ENCODE results near the gene BAZ1B.
"Not testable (repeated sequence)": the region's sequence is repeated elsewhere in the genome, so short reads cannot be mapped to it uniquely, and the experiment has no call there.

Gene BAZ1B

DNA sequence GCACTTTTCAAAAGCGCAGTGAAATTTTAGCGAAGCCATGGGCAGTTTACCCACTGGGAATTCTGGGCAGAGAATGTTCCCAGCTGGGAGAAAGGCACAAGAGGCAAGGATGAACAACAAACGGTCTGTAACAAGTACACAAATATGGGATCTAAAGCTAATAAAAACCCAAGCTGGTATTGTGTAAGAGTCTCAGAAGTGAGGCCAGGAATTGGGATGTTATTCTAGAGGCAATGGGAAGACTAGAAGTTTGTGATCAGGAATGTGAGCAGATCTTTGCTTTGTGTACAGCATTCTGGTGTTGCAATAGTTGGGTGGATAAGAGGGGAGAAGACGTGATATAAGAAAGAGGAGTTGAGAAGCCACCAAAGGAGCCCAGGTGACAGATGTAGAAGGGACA, 73.5 kb downstream of the BAZ1B start:
- DNase-seq (ENCODE audit: insufficient read length, low spot score) (no peak), FAIRE-seq (no peak)

DNA sequence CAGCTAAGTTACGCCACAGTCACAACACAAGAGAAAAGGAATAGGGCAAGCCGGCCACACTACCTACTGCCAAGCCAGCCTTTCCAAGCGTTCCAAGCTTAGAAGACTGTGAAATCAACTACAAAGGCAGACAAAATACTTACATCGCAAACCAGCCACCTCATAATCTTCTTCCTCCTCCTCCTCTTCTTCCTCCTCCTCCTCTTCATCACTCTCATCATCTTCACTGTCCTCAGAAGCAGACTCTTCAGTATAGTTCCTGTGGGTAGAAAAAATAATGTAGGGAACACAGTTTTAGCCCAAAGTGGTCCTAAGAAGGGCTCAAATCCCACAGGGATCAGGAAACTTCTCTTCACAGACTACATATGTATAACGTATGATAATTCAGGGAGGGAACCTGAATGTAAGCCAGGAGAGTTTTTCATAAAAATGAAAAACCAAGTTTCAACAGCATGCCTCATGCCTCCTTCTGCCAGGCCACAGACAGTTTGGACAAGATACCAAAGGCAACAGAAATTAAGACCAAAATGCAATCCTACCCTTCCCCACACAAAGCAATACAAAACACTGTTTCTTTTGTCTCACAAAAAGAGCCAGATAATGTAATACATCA, 74.9 kb downstream of the BAZ1B start:
- DNase-seq (ENCODE audit: insufficient read length, low spot score) = no peak

DNA sequence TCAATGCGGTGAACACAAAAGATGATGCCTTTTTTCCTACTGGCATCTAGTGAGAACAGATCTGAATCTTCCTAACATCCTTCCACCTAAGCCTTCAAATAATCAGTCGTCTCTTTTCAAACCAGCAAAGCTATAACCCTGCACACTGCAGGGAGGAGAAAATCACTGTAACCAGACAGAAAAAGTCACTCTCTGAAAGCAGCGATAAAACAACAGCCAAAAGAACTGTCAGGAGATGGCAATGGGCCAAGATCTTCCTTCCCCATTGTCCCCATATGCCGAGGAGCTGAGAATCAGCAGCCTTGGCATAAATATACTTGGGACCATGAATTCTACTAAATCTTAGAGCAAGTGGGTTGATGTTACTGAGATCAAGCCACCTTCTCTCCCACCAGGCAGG, 75.4 kb downstream of the BAZ1B start:
- DNase-seq (ENCODE audit: insufficient read length, low spot score) = no peak

More for the DNA sequence above, 74.9 kb downstream of the BAZ1B start:
- FAIRE-seq = no peak

DNA sequence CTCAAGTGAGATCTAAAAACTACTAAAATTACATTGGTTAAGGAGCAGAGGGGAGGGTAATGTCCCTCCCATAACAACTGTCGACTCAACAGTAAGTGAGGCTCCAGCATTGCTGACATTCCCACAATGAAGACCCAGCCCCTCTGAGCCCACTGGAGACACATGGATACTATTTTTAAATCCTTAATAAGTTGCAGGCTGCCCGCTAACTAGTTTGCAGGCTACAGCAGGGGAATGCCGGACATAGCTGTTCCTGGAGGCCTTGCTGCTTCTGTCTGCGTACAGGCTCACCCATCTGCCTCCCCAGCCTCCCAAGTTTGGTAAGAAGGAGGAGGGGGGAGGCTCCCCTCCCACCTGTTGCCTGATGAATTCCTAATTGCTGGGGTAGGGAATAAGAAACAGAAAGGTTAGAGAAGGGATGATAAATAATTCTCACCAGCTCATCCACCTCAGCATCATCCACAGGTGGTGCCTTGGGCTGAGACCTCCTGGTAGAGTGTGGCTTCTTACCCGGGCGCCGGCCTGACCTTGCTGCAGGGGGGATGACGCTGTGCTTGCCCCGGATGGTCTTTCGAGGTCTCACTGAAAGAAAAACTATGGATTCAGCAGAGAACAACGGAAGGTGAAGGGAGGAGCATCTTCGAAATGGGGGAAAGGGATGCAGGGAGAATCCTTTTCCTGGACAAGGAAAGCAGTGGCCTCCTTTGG, 78.4 kb downstream of the BAZ1B start:
- DNase-seq (ENCODE audit: insufficient read length, low spot score) = no peak
- FAIRE-seq = no peak

More for the DNA sequence above, 75.4 kb downstream of the BAZ1B start:
- FAIRE-seq = no peak

DNA sequence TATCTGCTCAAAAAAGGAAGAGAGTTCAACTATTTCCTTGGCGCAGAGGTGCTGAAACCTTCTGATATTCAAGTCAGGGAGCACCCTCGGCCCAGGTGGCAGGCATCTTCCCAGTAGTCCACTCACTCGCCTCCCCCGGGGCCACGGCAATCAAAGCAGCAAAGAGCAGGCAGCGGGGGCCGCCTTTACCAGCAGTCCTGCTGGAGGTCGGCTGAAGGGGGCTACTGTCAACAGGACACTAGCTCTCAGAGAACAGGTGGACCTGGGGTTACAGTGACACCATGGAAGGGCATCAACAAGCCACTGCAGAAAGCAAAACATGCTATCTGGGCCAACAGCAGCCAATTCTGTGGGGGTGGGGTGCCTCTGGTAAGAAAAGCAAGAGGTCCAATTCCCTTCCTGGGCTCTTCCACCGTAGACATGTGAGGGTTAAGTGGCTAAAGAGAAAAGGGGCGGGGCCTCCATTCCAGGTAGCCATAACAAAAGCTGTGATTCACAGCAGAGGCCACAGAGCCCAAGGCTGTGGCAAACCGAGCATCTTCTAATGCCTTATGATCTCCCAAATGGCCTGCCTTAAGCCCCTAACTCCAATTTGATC, 79.1 kb downstream of the BAZ1B start:
- FAIRE-seq = no peak
- DNase-seq (ENCODE audit: insufficient read length, low spot score) = no peak

DNA sequence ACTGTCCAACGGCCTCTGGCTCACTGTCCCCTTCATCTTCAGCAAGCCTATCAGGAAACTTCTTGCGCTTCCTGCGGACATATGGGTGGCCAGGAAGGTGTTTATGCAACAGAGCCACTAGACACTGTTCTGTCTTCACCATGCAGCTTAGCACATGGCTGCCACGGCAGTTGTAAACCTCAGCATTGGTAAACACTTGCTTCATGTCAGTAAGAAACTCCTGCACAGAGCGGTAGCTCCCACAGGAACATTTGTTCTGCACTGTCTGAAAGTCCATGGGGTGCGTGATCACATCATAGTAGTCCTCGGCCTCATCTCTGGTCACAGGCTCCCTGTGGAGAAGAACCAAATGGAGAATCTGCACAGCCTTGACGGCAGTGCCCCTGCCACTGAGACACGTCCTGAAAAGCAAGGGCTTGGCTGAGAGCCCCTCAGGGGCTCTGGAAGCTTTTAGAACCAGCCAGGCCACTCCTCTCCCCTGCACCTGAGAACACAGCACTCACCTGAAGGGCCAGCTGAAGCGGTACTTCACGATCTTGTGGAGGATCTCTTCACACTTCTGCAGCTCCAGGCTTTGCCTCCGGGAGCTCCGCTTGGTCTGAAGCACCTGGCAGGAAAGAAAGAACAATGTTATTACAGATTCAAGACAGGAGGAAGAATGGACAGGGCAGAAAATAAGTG, 79.7 kb downstream of the BAZ1B start:
- DNase-seq (ENCODE audit: insufficient read length, low spot score) (no peak), FAIRE-seq (no peak)

DNA sequence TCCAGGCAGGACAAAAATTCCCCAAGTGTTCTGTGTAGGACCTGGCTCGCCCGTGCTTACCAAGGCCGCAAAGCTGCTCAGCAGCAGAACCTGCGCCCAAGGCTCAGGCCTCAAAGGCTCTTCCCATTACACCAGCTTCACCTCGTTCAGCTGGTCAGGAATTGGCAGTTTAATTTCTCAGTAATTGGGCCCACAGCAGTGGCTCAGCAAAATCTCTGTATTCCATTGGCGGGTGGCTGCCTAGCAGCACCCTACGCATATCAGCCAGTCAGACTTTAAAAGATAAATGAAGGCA, 82.7 kb downstream of the BAZ1B start:
- FAIRE-seq (no peak), DNase-seq (ENCODE audit: insufficient read length, low spot score) (no peak)

DNA sequence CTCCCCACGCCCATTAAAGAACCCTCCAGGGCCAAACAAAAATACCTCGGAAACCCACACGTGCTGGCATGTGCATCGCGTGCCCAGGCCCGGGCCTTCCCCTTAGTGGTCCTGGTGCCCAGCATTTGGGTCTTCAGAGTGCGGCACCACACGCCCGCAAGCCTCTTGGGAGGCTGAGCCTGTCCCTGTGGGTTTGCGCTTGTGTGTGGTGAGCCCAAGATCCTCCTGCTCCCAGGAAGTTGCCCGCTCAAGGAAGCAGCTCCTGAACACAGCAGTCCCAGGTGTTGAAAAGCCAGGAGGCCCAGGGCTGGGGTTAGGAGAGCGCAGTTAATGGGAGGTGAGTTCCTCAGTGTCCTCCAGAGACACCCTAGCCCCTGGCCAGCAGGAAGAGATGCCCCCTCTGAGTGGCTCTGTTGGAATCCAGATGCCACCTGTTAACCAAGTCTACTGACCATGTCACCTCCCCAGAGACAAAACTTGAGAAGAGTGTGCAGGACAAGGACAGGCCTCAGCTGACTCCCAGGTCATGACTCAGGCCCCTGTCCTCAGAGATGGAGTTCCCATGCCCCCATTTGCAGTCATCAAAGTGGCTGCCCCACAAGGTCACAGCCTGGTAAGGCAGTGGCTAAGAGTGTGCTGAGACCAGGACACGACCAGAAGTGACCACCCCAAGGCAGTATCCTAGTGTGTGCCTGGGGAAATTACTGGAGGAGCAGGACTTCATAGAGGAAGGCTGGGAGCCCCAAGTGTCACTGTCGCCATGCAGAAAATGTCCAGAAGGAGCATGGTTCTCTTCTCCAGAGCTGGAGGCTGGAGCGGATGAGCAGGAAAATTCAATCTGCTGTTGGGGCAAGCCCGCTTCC, 83.3 kb downstream of the BAZ1B start:
- no peak for DNase-seq (ENCODE audit: insufficient read length, low spot score)

DNA sequence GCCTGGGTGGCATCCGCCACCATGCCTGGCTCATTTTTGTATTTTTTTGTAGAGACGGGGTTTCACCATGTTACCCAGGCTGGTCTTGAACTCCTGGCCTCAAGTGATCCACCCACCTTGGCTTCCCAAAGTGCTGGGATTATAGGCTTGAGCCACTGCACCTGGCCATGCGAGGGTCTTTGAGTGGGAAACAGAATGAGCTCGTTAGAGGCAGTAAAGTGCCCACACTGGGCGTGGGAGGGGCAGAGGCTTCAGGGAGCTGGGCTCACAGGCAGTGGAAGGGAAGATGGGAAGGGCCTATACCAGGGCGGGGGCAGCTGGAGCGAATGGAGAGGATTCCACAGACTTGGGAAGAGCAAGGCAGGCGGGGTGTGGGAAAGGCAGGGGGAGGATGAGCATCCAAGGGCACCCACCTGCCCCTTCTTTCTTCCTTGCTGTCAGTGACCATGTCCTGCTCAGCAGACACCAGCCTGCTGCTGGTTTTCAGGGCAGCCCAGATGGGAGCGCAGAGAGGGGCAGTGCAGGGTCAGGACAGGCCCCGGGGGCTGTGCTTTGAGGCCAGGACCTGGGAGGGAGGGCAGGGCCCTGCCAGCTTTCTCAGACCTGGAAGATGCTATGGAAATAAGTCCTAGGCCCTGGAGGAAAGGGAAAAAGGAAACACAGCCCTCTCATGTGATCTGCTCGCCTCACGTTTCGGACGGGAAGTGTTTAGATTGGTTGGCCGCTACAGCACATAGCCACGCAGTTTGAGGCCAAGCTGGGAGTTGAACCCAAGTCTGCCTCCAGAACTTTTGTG, 84.3 kb downstream of the BAZ1B start:
- FAIRE-seq (no peak), DNase-seq (ENCODE audit: insufficient read length, low spot score) (no peak)

More for the DNA sequence above, 83.3 kb downstream of the BAZ1B start:
- no peak for FAIRE-seq

DNA sequence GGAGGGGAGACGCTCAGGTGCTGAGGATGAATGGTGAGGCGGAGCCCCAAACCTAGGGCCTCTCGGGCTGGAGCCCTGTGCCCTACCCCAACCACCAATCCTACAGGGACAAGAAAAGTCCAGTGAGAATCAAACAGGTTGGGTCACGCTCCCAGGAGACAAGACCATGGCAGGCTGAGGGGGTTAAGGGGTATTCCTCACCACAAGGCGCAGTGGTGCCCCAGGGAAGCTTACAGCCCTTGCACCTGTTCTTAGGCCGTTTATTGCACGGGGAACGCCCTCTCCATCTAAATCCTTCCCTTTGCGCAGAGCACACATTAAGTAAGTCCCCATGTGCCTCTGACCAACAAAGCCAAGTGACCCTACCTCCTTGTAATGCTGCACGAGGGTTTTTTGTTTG, 85.0 kb downstream of the BAZ1B start:
- FAIRE-seq = no peak

DNA sequence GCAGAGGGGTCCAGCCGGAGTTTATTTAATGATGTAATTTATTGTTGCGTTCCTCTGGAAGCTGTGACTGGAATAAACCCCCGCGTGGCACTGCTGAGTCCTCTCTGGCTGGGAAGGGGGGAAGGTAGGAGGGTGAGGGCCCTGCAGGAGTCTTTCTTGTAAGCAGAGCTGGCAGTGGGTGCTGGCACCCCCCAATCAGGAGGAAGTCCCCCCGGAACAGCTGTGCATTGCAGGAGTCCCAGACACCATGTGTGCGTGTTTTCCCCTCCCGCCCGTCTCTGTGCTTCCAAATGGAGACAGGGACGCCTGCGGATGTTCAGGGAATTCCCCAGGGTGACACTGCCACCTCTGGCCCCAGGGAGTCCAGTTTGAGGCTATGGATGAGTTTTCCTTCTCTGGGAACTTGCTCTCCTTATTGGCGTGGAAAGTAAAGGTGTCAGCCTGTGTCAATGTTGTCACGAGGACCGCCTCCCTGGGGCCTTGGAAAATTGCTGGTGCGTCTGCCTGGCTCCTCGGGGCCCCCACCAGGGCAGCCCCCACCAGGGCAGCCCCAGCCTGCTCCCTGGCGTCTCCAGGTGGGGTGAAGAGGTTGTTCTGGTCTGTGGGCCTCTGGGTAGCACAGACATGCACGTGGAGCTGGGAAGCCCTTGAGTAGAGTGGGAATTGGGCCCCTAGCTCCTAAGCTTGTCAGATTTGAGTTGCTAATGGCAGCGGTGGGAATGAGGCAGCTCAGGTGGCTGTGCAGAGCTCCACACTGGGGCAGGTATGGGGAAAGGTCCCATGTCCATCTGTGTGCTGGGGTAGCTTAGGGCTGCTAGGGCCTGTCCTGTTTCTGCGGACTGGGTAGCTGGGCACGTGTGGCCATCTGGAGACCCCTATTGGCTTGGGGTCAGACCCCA, 85.8 kb downstream of the BAZ1B start:
- FAIRE-seq (no peak), DNase-seq (ENCODE audit: insufficient read length, low spot score) (no peak)

More for the DNA sequence above, 85.0 kb downstream of the BAZ1B start:
- DNase-seq (ENCODE audit: insufficient read length, low spot score) = no peak

DNA sequence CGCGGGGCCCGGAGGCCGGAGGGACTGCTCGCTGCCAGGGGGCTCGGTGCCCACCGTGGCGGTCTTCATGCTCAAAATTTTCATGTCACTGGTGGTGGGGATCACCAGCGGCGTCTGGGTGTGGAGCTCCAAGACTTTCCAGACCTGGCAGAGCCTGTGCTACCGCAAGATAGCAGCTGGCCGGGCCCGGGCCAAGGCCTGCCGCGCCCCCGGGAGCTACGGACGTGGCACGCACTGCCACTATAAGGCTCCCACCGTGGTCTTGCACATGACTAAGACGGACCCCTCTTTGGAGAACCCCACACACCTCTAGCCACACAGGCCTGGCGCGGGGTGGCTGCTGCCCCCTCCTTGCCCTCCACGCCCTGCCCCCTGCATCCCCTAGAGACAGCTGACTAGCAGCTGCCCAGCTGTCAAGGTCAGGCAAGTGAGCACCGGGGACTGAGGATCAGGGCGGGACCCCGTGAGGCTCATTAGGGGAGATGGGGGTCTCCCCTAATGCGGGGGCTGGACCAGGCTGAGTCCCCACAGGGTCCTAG, 86.6 kb downstream of the BAZ1B start:
- no peak for DNase-seq (ENCODE audit: insufficient read length, low spot score)
- no peak for FAIRE-seq

DNA sequence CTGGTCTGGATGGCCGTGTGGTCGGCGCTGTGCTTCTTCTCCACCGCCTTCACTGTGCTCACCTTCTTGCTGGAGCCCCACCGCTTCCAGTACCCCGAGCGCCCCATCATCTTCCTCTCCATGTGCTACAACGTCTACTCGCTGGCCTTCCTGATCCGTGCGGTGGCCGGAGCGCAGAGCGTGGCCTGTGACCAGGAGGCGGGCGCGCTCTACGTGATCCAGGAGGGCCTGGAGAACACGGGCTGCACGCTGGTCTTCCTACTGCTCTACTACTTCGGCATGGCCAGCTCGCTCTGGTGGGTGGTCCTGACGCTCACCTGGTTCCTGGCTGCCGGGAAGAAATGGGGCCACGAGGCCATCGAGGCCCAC, 87.4 kb downstream of the BAZ1B start:
- FAIRE-seq = no peak
- DNase-seq (ENCODE audit: insufficient read length, low spot score) = no peak

DNA sequence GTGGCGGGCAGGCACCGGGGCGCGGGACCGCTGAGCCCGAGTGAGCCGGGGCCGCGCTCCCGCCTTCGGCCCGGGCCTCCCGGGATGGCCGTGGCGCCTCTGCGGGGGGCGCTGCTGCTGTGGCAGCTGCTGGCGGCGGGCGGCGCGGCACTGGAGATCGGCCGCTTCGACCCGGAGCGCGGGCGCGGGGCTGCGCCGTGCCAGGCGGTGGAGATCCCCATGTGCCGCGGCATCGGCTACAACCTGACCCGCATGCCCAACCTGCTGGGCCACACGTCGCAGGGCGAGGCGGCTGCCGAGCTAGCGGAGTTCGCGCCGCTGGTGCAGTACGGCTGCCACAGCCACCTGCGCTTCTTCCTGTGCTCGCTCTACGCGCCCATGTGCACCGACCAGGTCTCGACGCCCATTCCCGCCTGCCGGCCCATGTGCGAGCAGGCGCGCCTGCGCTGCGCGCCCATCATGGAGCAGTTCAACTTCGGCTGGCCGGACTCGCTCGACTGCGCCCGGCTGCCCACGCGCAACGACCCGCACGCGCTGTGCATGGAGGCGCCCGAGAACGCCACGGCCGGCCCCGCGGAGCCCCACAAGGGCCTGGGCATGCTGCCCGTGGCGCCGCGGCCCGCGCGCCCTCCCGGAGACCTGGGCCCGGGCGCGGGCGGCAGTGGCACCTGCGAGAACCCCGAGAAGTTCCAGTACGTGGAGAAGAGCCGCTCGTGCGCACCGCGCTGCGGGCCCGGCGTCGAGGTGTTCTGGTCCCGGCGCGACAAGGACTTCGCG, 88.0 kb downstream of the BAZ1B start:
- no peak for DNase-seq (ENCODE audit: insufficient read length, low spot score)

DNA sequence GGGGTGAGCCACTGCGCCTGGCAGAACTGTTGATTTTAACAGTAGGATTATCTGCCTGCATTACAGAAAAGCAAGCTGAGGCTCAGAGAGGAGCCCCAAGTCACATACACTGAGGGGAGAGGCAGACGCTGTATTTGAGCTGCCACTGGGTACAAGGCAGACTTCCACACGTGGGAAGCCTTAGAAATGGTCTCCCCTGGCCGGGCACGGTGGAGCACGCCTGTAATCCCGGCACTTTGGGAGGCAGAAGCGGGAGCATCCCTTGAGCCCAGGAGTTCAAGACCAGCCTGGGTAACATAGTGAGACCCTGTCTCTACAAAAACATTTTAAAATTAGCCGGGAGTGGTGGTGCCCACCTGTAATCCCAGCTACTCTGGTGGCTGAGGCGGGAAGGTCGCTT, 89.4 kb downstream of the BAZ1B start:
- DNase-seq (ENCODE audit: insufficient read length, low spot score) (no peak), FAIRE-seq (no peak)

More for the DNA sequence above, 88.0 kb downstream of the BAZ1B start:
- FAIRE-seq = no peak

DNA sequence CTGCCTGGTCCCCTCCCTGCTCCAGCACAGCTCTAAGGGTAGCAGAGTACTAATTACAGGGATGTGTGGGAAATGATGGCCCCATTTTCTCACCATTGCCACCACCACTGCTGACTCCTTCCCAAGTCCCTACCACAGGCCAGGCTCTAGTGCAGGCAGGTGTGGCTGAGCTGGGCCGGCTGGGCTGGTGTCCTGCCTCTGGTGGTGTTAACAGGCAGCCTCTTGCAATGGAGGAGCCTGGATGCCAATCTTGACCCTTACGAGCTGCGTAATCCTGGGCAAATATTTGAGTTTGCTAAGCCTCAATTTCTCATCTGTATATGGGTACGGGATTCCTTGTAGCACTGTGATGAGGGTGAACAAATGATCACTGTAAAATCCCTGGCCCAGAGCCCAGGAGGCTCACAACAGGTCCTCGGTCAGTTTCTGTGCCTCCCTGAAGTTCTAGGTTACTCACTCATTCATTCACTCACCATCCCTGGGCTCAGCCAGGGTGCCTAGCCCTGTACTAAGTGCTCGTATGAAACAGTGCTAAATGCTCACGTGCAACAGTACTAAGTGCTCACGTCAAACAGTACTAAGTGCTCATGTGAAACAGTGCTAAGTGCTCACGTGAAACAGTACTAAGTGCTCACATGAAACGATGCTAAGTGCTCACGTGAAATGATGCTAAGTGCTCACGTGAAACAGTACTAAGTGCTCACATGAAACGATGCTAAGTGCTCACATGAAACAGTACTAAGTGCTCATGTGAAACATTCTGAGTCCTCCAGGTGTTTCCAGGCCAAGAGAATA, 90.9 kb downstream of the BAZ1B start:
- FAIRE-seq = no peak
- no peak for DNase-seq (ENCODE audit: insufficient read length, low spot score)

DNA sequence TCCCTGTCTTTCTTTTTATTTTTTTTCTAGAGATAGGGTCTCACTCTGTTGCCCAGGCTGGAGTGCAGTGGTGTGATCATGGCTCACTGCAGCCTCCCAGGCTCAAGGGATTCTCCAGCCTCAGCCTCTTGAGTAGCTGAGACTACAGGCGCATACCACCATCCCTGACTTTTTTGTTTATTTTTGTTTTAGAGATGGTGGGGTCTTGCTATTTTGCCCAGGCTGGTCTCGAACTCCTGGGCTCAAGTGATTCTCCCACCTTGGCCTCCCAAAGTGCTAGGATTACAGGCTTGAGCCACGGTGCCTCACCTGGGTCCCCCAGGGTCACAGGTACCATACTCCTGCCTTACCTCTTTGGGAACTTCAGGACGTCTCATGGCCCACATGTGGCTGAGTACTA, 91.6 kb downstream of the BAZ1B start:
- not testable (repeated sequence) for FAIRE-seq; DNase-seq (ENCODE audit: insufficient read length, low spot score)

Data from HTR-8/SVneo (cell line).